Measurements from ENCODE around the gene WASHC2C. TPM values are rescaled to one million over a fixed set of nuclear protein-coding genes. Genes with fewer than 3 reads are reported as not detected.
"Not testable (repeated sequence)": the region's sequence is repeated elsewhere in the genome, so short reads cannot be mapped to it uniquely, and the experiment has no call there.

Gene WASHC2C
- total and polyA plus RNA-seq, 2 donors (not counting 1 experiment from before 2014, with no cell fraction given) = 32.5 to 75.7 TPM

DNA sequence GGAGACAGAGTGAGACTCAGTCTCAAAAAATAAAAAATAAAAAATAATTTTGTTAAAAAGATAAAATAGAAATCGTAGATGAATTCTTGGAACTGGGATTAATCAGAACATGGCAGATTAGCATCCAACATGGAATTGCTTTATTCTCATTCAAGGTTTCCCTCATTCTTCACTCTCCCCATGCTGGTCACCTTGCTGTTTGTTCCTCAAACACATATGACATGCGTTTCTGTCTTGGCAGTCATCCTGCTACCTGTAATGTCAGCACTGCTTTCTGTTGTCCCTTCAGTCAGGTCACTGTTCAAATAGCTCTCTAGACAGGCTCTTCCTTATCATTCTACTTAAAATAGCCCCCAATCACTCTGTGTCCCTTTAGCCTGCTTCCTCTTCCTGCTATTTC lies 95.9 kb downstream of the WASHC2C start:
- POLR2A ChIA-PET; H3K36me3 ChIP-seq (replicated peaks in 1 of 2; ENCODE audit: control extremely low read depth in 1 of 2, control insufficient read depth in 1 of 2, extremely low read depth in 1 of 2, insufficient read depth in 2 of 2, low read length in 1 of 2); H3K9ac ChIP-seq (ENCODE audit: low read length); H2AFZ ChIP-seq (ENCODE audit: insufficient read depth, low read depth, low read length, poor library complexity, severe bottlenecking); H4K20me1 ChIP-seq (ENCODE audit: control insufficient read depth, insufficient read depth, low read length, poor library complexity, severe bottlenecking); H3K4me1 ChIP-seq (ENCODE audit: control insufficient read depth in 2 of 2, insufficient read depth in 2 of 2, low read length in 2 of 2); H3K4me3 ChIP-seq (ENCODE audit: control extremely low read depth in 1 of 5, extremely low read depth in 1 of 5, insufficient read depth in 1 of 5, low read depth in 2 of 5, low read length in 4 of 5); H3K27me3 ChIP-seq (replicated peaks in 1 of 4; ENCODE audit: control extremely low read depth in 1 of 4, control insufficient read depth in 3 of 4, insufficient read depth in 4 of 4, low read length in 3 of 4); H3K27ac ChIP-seq (ENCODE audit: low read length in 2 of 2); CTCF ChIA-PET; H3K4me2 ChIP-seq (replicated peaks; ENCODE audit: low read depth, low read length, poor library complexity, severe bottlenecking); ATAC-seq (ENCODE audit: low read depth); H3K9me3 Mint-ChIP-seq (ENCODE audit: insufficient read depth); intact Hi-C loops (cut with micrococcal nuclease); H3K79me2 ChIP-seq (ENCODE audit: control insufficient read depth, insufficient read depth, low read length); H3K4me3 Mint-ChIP-seq; H3K27ac Mint-ChIP-seq; H3K4me1 Mint-ChIP-seq; H3K9me3 ChIP-seq (ENCODE audit: control extremely low read depth in 1 of 3, control insufficient read depth in 2 of 3, insufficient read depth in 1 of 3, low read length in 2 of 3); DNase-seq; H3K27me3 Mint-ChIP-seq: not testable (repeated sequence)
- no CpG with 5 or more reads among the region's 2 CpGs for WGBS (ENCODE audit: insufficient coverage)

Small RNA genes within 50 kb of the gene (small RNA-seq; reads per million reads assigned to genes)
- not detected for gene AC012044.1 (ENCODE audit: insufficient read length, low read depth, low replicate concordance)

Other genes starting within 250 kb of the WASHC2C start
- gene ZFAND4, start 54.5 kb upstream of the WASHC2C start, total RNA-seq = 23.4 and 25.1 TPM in 2 replicates
- 7.9 and 10.9 TPM in 2 replicates for gene ZFAND4, start 54.5 kb upstream of the WASHC2C start, polyA plus RNA-seq
- gene AGAP4, start 120.2 kb downstream of the WASHC2C start, total RNA-seq = 30.0 and 35.4 TPM in 2 replicates
- gene AGAP4, start 120.2 kb downstream of the WASHC2C start, polyA plus RNA-seq = 23.8 and 25.8 TPM in 2 replicates
- 26.1 and 28.3 TPM in 2 replicates for gene TIMM23, start 245.2 kb downstream of the WASHC2C start, total RNA-seq
- gene TIMM23, start 245.2 kb downstream of the WASHC2C start, polyA plus RNA-seq = 21.1 and 21.8 TPM in 2 replicates